HEK293 (cell line): ENCODE measurements around the gene SYNJ2.

Source experiments
- INSM2 ChIP-seq: fragments of 450-650 bp; formaldehyde crosslinking; IDR thresholded peaks from 2 replicates; pipeline ENCODE4 v1.5.1; 2016; ENCODE audit warnings: missing biosample characterization, missing genetic modification characterization
- KLF1 ChIP-seq: fragments of 450-650 bp; formaldehyde crosslinking; IDR thresholded peaks from 2 replicates; pipeline ENCODE4 v1.5.1; 2016; ENCODE audit warnings: missing biosample characterization, missing genetic modification characterization
- MEIS1 ChIP-seq: sonication (generic); formaldehyde crosslinking; IDR thresholded peaks from 2 replicates; pipeline ENCODE4 v1.8.1; 2022; ENCODE audit warnings: missing genetic modification reagents, mild to moderate bottlenecking, borderline replicate concordance
- WT1 ChIP-seq: fragments of 450-650 bp; formaldehyde crosslinking; IDR thresholded peaks from 2 replicates; pipeline ENCODE4 v1.5.1; 2016; ENCODE audit warnings: missing biosample characterization, missing genetic modification characterization
- ZNF112 ChIP-seq: fragments of 450-650 bp; formaldehyde crosslinking; IDR thresholded peaks from 2 replicates; pipeline ENCODE4 v1.5.0; 2017; ENCODE audit warnings: missing biosample characterization, missing genetic modification characterization
- ZNF114 ChIP-seq: fragments of 450-650 bp; formaldehyde crosslinking; IDR thresholded peaks from 2 replicates; pipeline ENCODE4 v1.5.0; 2017; ENCODE audit warnings: missing biosample characterization, missing genetic modification characterization
- ZNF148 ChIP-seq: fragments of 450-650 bp; formaldehyde crosslinking; IDR thresholded peaks from 2 replicates; pipeline ENCODE4 v1.5.0; 2017; ENCODE audit warnings: missing biosample characterization, missing genetic modification characterization, borderline replicate concordance
- ZNF155 ChIP-seq: fragments of 450-650 bp; formaldehyde crosslinking; IDR thresholded peaks from 2 replicates; pipeline ENCODE4 v1.5.1; 2016; ENCODE audit warnings: missing biosample characterization, missing genetic modification characterization
- ZNF19 ChIP-seq: fragments of 450-650 bp; formaldehyde crosslinking; IDR thresholded peaks from 2 replicates; pipeline ENCODE4; 2016; ENCODE audit warnings: missing biosample characterization, missing genetic modification characterization, low read depth
- ZNF202 ChIP-seq: fragments of 450-650 bp; formaldehyde crosslinking; IDR thresholded peaks from 2 replicates; pipeline ENCODE4 v1.5.1; 2016; ENCODE audit warnings: missing biosample characterization, missing genetic modification characterization, borderline replicate concordance
- ZNF341 ChIP-seq: fragments of 450-650 bp; formaldehyde crosslinking; IDR thresholded peaks from 2 replicates; pipeline ENCODE4; 2016; ENCODE audit warnings: low read depth, missing biosample characterization, missing genetic modification characterization
- ZNF426 ChIP-seq: fragments of 450-650 bp; formaldehyde crosslinking; IDR thresholded peaks from 2 replicates; pipeline ENCODE4 v1.5.1; 2017; ENCODE audit warnings: missing biosample characterization, missing genetic modification characterization, mild to moderate bottlenecking, inconsistent platforms, moderate library complexity
- ZNF433 ChIP-seq: fragments of 450-650 bp; formaldehyde crosslinking; IDR thresholded peaks from 2 replicates; pipeline ENCODE4 v1.5.1; 2016; ENCODE audit warnings: missing biosample characterization, missing genetic modification characterization, low read depth
- ZNF449 ChIP-seq: fragments of 450-650 bp; formaldehyde crosslinking; IDR thresholded peaks from 2 replicates; pipeline ENCODE4 v1.5.1; 2017; ENCODE audit warnings: missing biosample characterization, mild to moderate bottlenecking, missing genetic modification characterization, moderate library complexity
- ZNF544 ChIP-seq: fragments of 450-650 bp; formaldehyde crosslinking; IDR thresholded peaks from 2 replicates; pipeline ENCODE4 v1.5.0; 2017; ENCODE audit warnings: missing biosample characterization, missing genetic modification characterization
- ZNF600 ChIP-seq: fragments of 450-650 bp; formaldehyde crosslinking; IDR thresholded peaks from 2 replicates; pipeline ENCODE4 v1.5.1; 2016; ENCODE audit warnings: missing biosample characterization, missing genetic modification characterization
- ZNF629 ChIP-seq: fragments of 450-650 bp; formaldehyde crosslinking; IDR thresholded peaks from 2 replicates; pipeline ENCODE4 v1.5.1; 2017; ENCODE audit warnings: missing biosample characterization, missing genetic modification characterization
- ZNF664 ChIP-seq: fragments of 450-650 bp; formaldehyde crosslinking; IDR thresholded peaks from 2 replicates; pipeline ENCODE4 v1.5.1; 2016; ENCODE audit warnings: missing biosample characterization, missing genetic modification characterization
- TF ChIP-seq, protein P1 (sequence below): fragments of 450-650 bp; formaldehyde crosslinking; IDR thresholded peaks from 2 replicates; pipeline ENCODE4 v1.5.1; 2016; ENCODE audit warnings: missing biosample characterization, missing genetic modification characterization
- TF ChIP-seq, protein P2 (sequence below): fragments of 450-650 bp; IDR thresholded peaks from 2 replicates; pipeline ENCODE4 v1.5.1; 2018; ENCODE audit warnings: missing biosample characterization, mild to moderate bottlenecking, missing genetic modification characterization
- TF ChIP-seq, protein P3 (sequence below): fragments of 450-650 bp; formaldehyde crosslinking; IDR thresholded peaks from 2 replicates; pipeline ENCODE4 v1.5.1; 2016; ENCODE audit warnings: missing biosample characterization, missing genetic modification characterization
- TF ChIP-seq, protein P4 (sequence below): fragments of 450-650 bp; formaldehyde crosslinking; IDR thresholded peaks from 2 replicates; pipeline ENCODE4 v1.5.1; 2016; ENCODE audit warnings: missing biosample characterization, missing genetic modification characterization

Gene SYNJ2

GRCh38 chr6:158027590-158028285 is 46.1 kb downstream of the SYNJ2 start (continued):
- TF ChIP-seq ZNF449 (tag by site-specific recombination) = no peak
- no peak for TF ChIP-seq ZNF426 (tag by site-specific recombination)
- TF ChIP-seq MEIS1 (CRISPR knock-in tag) = no peak
- TF ChIP-seq, protein P1, sequence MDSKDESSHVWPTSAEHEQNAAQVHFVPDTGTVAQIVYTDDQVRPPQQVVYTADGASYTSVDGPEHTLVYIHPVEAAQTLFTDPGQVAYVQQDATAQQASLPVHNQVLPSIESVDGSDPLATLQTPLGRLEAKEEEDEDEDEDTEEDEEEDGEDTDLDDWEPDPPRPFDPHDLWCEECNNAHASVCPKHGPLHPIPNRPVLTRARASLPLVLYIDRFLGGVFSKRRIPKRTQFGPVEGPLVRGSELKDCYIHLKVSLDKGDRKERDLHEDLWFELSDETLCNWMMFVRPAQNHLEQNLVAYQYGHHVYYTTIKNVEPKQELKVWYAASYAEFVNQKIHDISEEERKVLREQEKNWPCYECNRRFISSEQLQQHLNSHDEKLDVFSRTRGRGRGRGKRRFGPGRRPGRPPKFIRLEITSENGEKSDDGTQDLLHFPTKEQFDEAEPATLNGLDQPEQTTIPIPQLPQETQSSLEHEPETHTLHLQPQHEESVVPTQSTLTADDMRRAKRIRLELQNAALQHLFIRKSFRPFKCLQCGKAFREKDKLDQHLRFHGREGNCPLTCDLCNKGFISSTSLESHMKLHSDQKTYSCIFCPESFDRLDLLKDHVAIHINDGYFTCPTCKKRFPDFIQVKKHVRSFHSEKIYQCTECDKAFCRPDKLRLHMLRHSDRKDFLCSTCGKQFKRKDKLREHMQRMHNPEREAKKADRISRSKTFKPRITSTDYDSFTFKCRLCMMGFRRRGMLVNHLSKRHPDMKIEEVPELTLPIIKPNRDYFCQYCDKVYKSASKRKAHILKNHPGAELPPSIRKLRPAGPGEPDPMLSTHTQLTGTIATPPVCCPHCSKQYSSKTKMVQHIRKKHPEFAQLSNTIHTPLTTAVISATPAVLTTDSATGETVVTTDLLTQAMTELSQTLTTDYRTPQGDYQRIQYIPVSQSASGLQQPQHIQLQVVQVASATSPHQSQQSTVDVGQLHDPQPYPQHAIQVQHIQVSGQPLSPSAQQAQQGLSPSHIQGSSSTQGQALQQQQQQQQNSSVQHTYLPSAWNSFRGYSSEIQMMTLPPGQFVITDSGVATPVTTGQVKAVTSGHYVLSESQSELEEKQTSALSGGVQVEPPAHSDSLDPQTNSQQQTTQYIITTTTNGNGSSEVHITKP (tag by site-specific recombination) = peak; percentile 24; the same call in 1 of the 2 replicates
- no peak for TF ChIP-seq ZNF202
- no peak for TF ChIP-seq ZNF155
- TF ChIP-seq ZNF341 = no peak
- no peak for TF ChIP-seq ZNF544
- TF ChIP-seq, protein P2, sequence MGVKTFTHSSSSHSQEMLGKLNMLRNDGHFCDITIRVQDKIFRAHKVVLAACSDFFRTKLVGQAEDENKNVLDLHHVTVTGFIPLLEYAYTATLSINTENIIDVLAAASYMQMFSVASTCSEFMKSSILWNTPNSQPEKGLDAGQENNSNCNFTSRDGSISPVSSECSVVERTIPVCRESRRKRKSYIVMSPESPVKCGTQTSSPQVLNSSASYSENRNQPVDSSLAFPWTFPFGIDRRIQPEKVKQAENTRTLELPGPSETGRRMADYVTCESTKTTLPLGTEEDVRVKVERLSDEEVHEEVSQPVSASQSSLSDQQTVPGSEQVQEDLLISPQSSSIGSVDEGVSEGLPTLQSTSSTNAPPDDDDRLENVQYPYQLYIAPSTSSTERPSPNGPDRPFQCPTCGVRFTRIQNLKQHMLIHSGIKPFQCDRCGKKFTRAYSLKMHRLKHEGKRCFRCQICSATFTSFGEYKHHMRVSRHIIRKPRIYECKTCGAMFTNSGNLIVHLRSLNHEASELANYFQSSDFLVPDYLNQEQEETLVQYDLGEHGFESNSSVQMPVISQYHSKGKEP (tag by site-specific recombination) = no peak
- TF ChIP-seq ZNF600 (tag by site-specific recombination) = peak; percentile 29; the same call in 1 of the 2 replicates
- no peak for TF ChIP-seq ZNF664
- no peak for TF ChIP-seq ZNF433 (tag by site-specific recombination)
- no peak for TF ChIP-seq INSM2
- no peak for TF ChIP-seq ZNF629 (tag by site-specific recombination)
- TF ChIP-seq ZNF19 (tag by site-specific recombination) = no peak
- no peak for TF ChIP-seq ZNF114 (tag by site-specific recombination)
- TF ChIP-seq WT1 (tag by site-specific recombination) = no peak
- TF ChIP-seq, protein P3, sequence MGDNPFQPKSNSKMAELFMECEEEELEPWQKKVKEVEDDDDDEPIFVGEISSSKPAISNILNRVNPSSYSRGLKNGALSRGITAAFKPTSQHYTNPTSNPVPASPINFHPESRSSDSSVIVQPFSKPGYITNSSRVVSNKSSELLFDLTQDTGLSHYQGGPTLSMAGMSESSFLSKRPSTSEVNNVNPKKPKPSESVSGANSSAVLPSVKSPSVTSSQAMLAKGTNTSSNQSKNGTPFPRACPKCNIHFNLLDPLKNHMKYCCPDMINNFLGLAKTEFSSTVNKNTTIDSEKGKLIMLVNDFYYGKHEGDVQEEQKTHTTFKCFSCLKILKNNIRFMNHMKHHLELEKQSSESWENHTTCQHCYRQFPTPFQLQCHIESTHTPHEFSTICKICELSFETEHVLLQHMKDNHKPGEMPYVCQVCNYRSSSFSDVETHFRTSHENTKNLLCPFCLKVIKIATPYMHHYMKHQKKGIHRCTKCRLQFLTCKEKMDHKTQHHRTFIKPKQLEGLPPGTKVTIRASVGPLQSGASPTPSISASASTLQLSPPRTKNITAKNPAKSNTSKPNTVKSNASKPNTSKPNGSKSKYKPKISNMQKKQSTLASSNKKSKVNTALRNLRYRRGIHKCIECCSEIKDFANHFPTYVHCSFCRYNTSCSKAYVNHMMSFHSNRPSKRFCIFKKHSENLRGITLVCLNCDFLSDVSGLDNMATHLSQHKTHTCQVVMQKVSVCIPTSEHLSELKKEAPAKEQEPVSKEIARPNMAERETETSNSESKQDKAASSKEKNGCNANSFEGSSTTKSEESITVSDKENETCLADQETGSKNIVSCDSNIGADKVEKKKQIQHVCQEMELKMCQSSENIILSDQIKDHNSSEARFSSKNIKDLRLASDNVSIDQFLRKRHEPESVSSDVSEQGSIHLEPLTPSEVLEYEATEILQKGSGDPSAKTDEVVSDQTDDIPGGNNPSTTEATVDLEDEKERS = no peak
- TF ChIP-seq, protein P4, sequence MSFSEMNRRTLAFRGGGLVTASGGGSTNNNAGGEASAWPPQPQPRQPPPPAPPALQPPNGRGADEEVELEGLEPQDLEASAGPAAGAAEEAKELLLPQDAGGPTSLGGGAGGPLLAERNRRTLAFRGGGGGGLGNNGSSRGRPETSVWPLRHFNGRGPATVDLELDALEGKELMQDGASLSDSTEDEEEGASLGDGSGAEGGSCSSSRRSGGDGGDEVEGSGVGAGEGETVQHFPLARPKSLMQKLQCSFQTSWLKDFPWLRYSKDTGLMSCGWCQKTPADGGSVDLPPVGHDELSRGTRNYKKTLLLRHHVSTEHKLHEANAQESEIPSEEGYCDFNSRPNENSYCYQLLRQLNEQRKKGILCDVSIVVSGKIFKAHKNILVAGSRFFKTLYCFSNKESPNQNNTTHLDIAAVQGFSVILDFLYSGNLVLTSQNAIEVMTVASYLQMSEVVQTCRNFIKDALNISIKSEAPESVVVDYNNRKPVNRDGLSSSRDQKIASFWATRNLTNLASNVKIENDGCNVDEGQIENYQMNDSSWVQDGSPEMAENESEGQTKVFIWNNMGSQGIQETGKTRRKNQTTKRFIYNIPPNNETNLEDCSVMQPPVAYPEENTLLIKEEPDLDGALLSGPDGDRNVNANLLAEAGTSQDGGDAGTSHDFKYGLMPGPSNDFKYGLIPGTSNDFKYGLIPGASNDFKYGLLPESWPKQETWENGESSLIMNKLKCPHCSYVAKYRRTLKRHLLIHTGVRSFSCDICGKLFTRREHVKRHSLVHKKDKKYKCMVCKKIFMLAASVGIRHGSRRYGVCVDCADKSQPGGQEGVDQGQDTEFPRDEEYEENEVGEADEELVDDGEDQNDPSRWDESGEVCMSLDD (tag by site-specific recombination) = no peak
- no peak for TF ChIP-seq ZNF112
- TF ChIP-seq ZNF148 (tag by site-specific recombination) = no peak
- TF ChIP-seq KLF1 = no peak
